ENCODE results near the gene FTO. TPM values are rescaled to one million over a fixed set of nuclear protein-coding genes. Genes with fewer than 3 reads are reported as not detected.

The FTO gene
- total and polyA plus RNA-seq, 2 of the 8 experiments (the other 6 are each of a cell fraction or from before 2014, with no cell fraction given): 34.5 to 59.8 TPM

GRCh38 chr16:54193665-54194333 is 489.8 kb downstream of the FTO start (continued):
- TF ChIP-seq RFX5 (IDR thresholded peaks at IDR 0.05; ENCODE audit: borderline replicate concordance, low read depth, low read length) (no peak), E2F6 (IDR thresholded peaks at IDR 0.05) (peak; percentile 44; the same call in 1 of the 2 replicates), CHD1 (IDR thresholded peaks at IDR 0.05; ENCODE audit: low read depth, low read length) (no peak)

All from H1 (cell line).